Fibroblast of skin of left quadriceps (primary cell): Measurements from ENCODE around the gene MMRN2.
"Not testable (repeated sequence)": the region's sequence is repeated elsewhere in the genome, so short reads cannot be mapped to it uniquely, and the experiment has no call there.

ENCODE experiments used
- DNase-seq, 2 experiments: peaks; one replicate each; pipeline ENCODE4 v3.0.0-alpha.2; 2013; ENCODE audit warnings: low read depth in 2 of 2

Gene MMRN2

DNA sequence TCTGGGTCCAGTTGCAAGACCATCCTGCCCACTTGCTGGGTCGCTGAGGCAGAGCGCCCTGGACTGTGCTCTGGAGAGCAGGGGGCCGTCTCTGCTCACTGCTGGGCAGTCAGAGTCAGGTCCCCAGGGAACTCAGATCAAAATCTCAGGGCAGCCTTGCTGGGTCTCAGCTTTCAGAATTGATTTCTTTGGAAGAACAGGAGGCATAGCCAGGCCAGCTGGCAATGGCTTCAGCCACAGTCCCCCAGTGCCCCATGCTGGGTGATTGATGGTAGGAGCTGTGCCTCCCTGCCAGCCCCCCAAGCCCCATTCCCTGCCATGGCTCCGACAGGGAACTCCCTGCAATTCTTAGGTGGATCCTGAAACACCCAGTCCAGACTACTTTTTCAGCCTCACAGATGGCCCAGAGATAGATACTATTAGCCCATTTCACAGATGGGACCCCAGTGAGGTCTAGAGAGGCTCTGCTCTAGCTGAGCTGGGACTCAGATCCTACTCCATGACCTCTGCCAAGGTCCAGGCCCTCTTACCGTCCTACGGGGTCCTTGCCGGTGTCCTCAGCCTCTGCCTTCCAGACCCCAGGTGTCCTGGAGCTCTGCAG, 467 bp downstream of the MMRN2 start:
- no peak for DNase-seq

DNA sequence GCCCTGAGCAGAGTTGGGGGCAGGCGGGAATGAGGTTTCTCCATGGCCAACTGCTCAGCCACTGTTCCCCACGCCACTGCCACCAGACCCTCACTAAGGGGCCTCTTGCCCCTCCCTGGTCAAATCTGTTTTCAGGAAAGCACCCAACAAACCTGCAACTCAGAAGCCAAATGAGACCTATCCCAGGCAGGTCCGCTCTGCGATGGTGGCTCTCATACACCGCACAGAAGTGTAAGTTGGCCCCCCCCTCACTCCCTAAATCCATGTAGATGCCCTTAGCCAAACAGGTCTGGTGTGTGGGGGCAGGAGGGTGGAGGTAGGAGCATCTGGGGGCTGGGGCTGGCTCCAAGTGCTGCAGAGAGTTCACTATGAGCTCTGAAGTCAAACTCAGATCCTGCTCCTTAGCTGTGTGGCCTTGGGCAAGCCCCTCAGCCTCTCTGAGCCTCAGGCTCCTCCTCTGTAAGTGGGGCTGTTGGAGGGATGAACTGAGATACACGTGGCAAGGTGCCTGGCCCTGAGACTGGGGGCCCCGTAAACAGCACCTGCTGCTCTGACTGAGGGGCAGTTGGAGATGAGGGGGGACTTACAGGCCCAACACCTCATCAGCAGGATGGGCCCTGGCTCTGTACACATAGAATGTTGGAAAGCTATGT, 1.1 kb downstream of the MMRN2 start:
- no peak for DNase-seq

DNA sequence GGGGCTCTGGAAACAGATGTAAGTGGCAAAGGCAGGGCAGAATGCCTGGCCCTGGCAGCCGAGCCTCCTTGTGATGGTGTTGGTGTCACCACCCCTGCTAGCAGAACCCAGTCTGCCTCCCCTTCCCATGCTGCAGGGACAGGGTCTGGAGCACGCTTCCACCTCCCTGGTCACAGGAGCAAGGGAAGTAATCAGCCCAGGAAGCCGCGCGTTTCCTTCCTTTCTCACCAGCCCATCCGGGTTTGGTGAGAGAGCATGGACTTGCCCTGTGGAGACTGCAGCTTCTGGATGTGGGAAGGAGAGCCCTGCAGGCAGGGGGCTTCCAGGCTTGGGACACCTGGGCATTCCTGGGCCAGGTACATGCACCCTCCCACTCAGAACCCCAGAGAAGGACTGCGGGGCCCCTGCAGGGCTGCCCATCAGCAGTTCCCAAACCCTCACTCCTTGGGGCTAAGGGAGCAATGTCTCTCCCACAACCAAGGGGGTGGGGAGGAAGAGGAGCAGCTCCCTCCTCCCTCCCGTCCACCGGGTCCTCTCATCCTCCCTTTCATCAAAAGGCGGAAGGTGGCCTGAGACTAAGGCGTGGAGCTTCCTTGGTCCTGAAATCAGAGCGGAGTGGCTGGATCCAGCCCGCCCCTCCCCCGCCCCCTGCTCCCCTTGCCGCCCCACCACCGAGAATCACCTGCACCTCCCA, 1.8 kb downstream of the MMRN2 start:
- no peak for DNase-seq

DNA sequence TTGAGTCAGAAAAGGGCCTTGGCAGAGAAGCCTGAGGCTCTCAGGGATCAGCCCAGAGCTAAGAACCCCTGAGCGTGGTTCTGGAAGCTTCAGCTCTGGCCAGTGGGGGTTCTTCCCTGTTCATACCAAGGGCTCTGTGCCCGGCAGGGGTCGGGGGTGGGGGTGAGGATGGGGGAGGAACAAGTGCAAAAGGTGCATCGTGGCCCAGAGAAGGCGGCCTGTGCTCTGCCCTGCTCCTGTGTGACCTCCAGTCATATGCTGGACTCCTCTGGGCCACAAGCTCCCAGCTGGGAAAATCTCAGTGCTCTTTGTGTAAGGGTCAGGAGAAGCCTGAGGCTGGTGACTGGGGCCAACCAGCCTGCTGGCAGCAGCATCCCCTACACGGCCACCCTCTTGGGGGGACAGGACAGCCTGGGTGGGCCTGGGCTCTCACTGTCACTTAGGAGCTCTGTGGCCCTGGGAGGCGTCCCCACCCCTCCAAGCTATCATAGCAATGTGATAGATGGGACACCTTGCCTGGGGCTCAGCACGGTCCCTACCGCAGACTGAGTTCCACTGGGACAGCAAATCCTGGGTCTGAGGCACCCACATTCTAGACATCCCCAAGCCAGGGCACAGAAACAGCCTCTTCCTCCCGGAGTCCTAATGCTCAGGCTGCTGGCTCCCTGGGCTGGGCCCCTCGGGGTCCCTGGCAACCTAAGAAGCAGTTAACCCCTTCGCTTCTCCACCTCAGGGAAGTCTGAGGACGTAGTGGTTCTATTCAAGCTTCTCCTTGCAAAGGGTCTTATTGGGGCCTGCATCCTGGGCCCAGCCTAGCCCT, 2.5 kb downstream of the MMRN2 start:
- DNase-seq: no peak

DNA sequence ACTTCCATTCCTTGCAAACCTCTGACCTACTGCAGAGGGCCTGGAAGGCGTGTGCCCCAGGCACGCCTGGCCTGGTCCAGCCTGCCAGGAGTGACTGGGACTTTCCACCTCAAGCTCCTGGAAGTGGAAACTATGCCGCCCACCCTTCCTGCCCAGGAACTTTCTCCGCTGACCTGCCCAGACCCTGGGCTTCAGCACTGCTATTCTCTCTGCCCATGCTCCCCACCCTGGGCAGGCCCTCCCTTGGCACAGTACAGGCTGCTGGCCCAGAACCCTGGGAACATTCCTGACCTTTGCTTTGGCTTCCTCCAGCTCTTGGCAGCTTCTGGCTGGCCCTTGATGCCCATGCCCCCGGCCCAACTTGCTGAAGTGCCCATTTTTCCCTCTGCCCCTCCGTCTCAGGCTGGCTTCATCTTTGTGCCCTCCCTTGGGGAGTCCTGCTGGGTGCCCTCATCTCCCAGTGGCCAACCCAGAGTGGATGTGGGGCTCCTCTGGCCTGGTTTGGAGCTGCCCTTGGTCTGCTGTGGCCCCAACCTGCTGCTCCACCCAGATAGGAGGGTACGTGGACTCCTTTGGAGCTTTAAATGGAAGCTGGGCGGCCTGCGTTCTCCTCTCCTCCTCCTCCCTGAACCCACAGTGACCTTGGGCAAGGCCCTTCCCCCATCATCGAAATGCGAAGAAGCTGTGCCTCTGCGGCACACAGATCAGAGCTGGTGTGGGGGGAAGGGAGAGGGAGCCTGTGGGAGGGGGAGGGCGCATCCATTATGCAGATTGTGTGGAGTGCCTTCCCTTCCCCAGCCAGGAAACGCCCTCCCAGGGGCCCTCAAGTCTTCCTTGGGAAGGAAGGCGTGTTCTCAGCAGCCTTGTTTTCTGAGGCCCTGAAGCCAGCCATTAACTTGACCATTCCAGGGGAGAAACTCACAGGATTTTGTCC, 3.4 kb downstream of the MMRN2 start:
- DNase-seq: no peak

DNA sequence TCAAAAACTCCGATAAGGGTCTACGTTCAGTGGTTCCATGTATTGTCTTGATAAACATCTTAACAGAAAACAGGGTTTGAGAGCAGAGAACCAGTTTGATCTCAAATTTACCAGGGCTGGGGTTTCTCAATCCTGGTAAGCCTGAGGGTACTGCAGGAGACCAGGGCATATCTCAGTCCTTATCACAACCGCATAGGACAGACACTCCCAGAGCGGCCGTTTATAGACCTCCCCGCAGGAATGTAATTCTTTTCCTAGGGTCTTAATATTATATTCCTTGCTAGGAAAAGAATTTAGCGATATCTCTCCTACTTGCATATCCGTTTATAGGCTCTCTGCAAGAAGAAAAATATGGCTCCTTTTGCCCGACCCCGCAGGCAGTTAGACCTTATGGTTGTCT, 4.7 kb downstream of the MMRN2 start:
- not testable (repeated sequence) for DNase-seq

DNA sequence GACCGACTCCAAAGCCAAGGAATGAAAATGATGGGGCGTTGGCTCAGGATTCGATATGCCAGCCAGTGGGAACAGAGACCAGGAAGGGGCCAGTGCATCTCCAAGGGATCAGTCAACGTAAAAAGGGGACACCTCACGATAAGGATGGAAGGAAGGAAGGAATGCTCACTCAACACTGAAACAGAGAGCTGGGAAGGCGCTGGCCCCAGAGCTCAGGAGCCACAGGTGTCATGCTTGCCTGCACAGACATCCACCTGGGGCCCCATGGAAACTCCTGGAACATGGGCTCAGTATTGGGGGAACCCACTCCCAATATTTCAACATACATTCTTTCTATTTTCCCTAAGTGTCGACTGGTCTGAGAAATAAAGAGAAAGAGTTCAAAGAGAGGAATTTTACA, 5.3 kb downstream of the MMRN2 start:
- no peak for DNase-seq

DNA sequence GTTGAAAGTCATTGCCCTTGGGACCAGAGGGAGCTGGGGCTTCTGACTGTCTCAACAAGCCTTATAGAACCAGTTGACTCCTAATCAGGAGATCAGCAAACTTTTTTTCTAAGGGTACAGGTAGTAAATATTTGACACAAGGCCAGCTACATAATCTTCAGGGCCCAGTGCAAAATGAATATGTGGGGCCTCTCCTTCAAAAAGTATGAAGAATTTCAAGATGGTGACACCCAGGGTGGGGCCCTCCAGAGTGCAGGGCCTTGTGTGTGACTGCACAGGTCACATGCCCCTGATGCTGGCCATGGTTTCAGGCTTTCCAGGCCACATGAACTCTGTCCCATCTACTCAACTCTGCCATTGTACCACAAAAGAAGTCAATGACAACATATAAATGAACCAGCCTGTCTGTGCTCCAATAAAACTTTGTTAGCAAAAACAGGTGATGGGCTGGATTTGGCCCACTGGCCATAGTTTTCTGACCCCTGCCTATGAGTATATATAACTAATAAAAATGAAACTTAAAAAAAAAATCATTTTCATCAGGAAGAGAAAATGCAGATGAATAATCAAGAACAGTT, 6.1 kb downstream of the MMRN2 start:
- DNase-seq: no peak

DNA sequence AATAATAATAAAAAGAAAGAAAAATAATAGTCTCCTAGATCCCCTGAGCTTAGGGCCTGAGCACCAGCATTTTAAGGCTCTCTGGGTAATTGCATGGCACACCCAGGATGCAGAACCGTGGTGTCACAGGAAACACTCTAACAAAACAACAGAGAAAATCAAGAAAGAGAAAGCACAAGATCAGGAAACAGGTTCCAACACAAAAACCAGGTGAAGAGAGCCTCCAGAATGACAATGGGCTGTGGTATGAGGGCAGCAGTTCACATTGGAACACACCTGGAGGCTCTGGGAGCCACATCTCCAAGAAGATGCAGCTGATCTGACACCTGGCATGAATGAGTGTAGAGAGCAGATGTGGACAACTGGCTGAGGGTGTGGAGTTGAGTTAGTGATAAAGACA, 7.1 kb downstream of the MMRN2 start:
- no peak for DNase-seq

DNA sequence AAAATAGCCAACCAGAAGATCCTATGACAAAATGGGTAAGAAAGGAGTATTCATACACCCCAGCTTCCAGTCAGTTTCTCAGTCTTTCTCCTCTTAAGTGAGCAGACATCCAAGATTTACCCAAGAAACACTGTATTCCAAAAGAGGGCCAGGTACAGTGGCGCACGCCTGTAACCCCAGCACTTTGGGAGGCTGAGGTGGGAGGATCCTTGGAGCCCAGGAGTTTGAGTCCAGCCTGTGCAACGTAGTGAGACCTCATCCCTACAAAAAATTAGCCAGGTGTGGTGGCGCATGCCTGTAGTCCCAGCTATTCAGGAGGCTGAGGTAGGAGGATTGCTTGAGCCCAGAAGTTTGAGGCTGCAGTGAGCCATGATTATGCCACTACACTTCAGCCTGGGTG, 9.6 kb downstream of the MMRN2 start:
- not testable (repeated sequence) for DNase-seq

DNA sequence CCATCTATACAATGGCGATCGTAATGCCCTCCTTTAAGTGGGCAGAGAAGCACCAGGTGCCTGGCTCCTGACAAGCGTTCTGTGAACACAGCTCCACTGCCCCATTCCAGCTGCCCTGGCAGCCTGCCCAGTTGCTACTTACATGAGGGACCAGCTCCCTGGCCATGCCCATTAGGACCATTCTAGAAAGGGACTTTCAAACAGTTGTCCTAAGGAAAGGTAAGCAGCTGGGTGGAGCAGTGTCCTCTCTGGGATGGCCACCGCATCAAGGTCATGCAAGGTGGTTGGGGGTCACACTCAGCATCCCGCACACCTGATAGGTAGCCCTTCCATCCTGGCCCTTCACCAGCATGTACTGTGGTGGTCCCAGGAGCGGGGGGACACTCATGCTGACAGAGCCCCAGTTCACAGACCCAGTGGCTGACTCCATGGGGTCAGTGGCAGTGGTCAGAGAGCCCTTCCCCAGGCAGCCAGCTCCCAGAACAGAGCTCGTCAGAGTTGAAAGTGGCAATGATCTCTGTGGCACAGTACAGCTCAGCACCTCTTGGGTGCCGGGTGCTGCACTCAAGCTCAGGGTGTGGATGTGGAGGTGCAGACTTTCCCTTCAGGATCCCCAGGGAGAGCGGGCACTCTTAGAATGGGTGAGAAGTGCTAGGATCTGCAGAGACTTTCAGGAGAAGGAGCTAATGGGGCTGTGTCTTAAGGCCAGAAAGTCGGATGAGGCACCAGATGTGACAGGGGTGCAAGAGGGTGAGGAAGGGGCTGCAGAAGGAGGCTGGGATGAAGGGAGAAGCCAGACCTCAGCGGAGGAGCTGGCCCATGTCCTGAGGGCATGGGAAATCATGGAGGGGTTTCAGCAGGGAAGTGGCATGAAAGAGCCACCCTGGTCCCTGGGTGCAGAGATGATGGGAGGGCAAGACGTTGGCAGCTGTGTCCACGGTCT, 10.9 kb downstream of the MMRN2 start:
- no peak for DNase-seq

DNA sequence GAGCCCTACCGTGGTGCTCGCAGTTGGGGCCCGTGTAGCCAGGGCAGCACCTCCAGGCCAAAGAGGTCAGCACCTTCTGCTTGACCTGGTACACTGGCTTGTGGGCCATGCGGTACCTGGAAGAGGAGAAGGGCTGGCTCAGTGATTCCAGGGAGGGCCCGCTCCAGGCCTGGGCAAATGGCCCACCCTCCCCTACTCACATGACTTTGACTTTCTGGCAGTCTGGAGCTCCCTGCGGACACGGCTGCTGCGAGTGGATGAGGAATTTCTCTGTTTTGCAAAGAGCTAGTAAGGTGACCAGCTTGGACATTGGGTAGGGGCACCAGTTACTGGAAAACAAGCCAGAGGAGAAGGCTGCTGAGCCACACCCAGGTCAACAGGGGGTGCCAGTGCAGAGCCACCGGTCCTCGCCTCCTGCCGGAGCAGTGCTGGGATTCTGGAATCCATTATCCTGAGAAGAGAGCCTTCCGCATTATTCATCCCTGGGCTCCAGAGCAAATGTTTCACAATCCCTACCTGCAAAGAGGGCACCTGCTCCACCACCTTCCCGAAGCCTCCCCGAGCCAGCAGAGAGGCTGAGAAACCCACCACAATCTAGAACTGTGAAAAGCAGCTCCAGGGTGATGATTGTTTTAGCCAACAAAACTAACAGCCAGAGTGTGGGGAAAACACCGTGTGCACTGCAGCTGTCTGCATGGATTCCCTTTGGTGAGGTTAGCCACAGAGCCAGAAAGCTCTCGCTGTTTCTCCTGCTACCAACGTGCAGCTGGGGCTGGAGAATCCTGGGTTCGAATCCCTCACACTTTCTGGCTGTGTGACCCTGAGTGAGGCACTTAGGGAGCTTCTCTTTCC, 11.8 kb downstream of the MMRN2 start:
- no peak for DNase-seq

DNA sequence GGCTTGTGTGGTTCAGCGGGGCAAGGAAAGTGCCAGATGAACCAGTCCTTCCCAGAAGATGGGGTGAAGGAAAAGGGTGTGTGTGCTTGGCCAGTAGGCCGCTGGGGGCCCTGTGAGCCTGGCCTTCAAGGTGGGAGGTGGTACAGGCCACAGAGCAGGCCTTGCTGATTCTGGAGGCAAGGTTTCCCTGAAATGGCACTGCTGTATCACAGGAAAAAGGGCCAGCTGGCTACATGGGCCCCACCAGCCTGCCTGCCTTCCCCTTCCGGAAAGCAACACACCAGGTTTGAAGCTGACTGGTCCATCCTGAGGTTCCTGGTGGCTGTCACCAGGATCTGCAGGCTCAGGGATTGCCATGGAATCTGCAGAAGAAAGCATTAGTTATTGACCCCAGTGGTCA, 12.5 kb downstream of the MMRN2 start:
- no peak for DNase-seq

DNA sequence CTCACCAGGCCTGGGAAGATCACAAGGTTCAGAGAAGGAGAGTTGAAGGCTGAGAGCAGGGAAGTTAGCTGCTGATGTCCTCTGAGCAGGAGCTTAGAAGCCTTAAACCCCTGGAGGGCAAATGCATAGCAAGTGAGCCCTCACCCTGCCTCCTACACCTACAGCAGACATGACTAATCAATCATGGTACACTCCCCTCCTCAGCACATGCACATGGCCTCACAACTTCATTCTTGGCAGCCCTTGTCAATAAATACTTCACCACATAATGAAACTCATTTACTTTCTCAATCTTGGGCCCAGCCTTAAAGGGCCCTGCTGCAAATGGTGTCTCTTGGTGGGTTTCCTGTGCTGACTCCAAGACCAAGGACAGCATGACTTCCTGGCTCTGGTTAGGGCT, 12.9 kb downstream of the MMRN2 start:
- DNase-seq: no peak

DNA sequence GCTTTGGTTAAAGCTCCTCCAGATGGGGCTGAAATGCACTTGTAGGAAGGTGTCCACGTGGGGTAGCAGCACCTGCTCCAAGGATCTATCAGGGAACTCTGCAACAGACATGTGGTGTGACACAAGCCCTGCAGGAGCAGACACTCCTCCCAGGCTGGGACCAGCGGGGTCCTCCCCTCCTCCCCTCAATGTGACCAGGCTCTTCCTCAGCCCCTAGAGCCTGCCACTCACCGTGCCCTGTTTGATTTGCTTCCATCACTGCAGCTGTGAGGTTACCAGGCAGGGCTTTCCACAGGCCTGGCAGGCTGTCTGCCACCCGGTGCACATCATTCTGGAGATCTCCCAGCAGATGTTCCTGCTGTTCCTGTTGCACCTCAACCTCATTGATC, 13.4 kb downstream of the MMRN2 start:
- no peak for DNase-seq

DNA sequence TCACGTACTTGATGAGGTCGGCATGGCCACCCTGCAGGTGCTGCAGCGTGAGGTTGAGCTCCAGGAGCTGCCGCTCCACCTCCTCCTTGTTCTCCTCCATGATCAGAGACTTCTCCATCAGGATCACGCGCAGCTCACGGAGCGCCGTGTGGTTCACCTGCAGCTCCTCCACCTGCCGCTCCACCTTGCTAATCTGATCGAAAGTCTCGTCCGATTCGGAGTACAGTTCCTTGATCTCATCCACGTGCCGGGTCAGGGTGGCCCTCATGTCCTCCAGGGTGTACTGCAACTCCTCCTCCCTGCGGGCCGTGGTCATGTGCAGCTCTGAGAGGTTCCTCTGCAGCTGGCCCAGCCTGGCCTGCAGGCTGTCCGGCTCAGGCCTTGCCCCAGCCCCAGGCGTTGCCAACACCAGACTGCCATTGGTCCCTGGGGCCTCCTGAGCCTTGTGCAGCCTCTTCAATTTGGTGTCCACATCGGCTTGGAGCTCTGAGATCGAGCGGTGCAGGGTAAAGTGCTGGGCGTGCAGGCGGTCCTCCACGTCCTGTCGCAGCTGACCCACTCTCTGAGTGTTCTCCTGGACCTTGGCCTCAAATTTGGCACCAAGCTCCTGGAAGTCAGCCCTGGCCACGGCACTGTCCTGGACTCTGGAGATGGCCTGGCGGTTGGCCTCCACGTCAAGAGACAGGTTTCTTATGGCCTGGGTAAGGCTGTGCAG, 13.9 kb downstream of the MMRN2 start:
- DNase-seq: no peak

DNA sequence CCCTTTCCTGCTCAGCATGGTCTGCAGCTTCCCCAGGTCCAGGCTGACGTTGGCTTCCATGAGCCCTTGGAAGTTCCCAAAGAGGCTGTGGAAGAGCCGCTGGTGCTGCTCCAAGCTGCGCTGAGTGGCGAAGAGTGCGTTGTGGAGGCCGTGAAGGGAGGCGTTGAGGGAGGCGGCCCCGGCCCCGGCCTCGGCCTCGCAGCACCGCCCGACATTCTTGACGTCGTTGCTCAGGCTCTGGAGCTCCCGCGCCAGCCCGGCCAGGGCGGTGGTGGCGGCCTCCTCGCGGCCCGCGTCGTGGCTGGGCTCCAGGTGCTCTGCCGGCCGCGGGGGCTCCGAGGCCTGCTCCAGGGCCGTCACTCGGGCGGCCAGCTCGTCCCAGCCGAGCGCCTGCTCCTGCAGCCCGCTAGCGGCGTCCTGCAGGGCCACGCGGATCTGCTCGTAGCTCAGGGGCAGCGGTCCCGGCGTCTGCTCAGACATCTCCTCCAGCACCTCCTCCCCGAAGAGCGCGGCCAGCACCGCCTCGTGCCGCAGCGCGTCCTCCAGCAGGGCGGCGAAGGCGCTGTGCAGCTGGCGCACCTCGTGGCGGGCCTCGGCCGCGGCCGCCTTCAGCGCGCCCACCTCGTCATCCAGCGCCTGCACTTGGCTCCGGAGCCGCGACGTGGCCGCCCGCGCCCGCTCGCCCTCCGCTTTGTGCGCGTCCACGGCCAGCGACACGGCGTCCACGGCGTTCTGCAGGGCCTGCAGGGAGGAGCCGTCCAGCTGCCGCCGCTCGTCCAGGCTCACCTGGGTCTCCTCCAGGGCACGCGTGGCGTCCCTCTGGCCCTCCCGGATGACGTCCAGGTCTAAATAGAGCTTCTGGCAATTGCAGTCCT, 14.7 kb downstream of the MMRN2 start:
- no peak for DNase-seq
